ENCODE data around the gene KIF3B. TPM values are rescaled to one million over a fixed set of nuclear protein-coding genes. Genes with fewer than 3 reads are reported as not detected.
"Not testable (repeated sequence)": the region's sequence is repeated elsewhere in the genome, so short reads cannot be mapped to it uniquely, and the experiment has no call there.

Gene KIF3B
- polyA plus RNA-seq, 3 donors: 47.1 to 49.1 (median 47.9) TPM

- no peak for DNase-seq (ENCODE audit: low read depth in 3 of 3, low spot score in 2 of 3)
Measured at GRCh38 chr20:32326504-32326845, 49.0 kb downstream of the KIF3B start.

- no peak for DNase-seq (ENCODE audit: low read depth in 3 of 3, low spot score in 2 of 3)
Measured at GRCh38 chr20:32327087-32327681, 49.7 kb downstream of the KIF3B start.

GRCh38 chr20:32329817-32330554, 52.5 kb downstream of the KIF3B start:
- no peak for DNase-seq (ENCODE audit: low read depth in 3 of 3, low spot score in 2 of 3)

GRCh38 chr20:32330555-32330897, 53.1 kb downstream of the KIF3B start:
- no peak for DNase-seq (ENCODE audit: low read depth in 3 of 3, low spot score in 2 of 3)

GRCh38 chr20:32332614-32333013, 55.2 kb downstream of the KIF3B start:
- DNase-seq (ENCODE audit: low read depth in 3 of 3, low spot score in 2 of 3): no peak

GRCh38 chr20:32333181-32333987, 55.9 kb downstream of the KIF3B start:
- DNase-seq (ENCODE audit: low read depth in 3 of 3, low spot score in 2 of 3): no peak

- DNase-seq (ENCODE audit: low read depth in 3 of 3, low spot score in 2 of 3): no peak
Measured at GRCh38 chr20:32333988-32334885, 56.8 kb downstream of the KIF3B start.

GRCh38 chr20:32336918-32337347, 59.5 kb downstream of the KIF3B start:
- no peak for DNase-seq (ENCODE audit: low read depth in 3 of 3, low spot score in 2 of 3)

GRCh38 chr20:32337937-32338661, 60.6 kb downstream of the KIF3B start:
- DNase-seq (ENCODE audit: low read depth in 3 of 3, low spot score in 2 of 3): no peak

- no peak for DNase-seq (ENCODE audit: low read depth in 3 of 3, low spot score in 2 of 3)
Measured at GRCh38 chr20:32338665-32339064, 61.2 kb downstream of the KIF3B start.

GRCh38 chr20:32339116-32339515, 61.7 kb downstream of the KIF3B start:
- DNase-seq (ENCODE audit: low read depth in 3 of 3, low spot score in 2 of 3): no peak

- not testable (repeated sequence) for DNase-seq (ENCODE audit: low read depth in 3 of 3, low spot score in 2 of 3)
Measured at GRCh38 chr20:32341053-32341452, 63.6 kb downstream of the KIF3B start.

- DNase-seq (ENCODE audit: low read depth in 3 of 3, low spot score in 2 of 3): no peak
Measured at GRCh38 chr20:32343439-32343838, 66.0 kb downstream of the KIF3B start.

- no peak for DNase-seq (ENCODE audit: low read depth in 3 of 3, low spot score in 2 of 3)
Measured at GRCh38 chr20:32344835-32345506, 67.5 kb downstream of the KIF3B start.

- DNase-seq (ENCODE audit: low read depth in 3 of 3, low spot score in 2 of 3): no peak
Measured at GRCh38 chr20:32348207-32348606, 70.8 kb downstream of the KIF3B start.

GRCh38 chr20:32350421-32350820, 73.0 kb downstream of the KIF3B start:
- DNase-seq (ENCODE audit: low read depth in 3 of 3, low spot score in 2 of 3): no peak

GRCh38 chr20:32352121-32352720, 74.8 kb downstream of the KIF3B start:
- no peak for DNase-seq (ENCODE audit: low read depth in 3 of 3, low spot score in 2 of 3)

- DNase-seq (ENCODE audit: low read depth in 3 of 3, low spot score in 2 of 3): no peak
Measured at GRCh38 chr20:32353848-32354496, 76.5 kb downstream of the KIF3B start.

Measured in right renal cortex interstitium (tissue), 3 donors.